Smooth muscle cell of the brain vasculature (primary cell): ENCODE data around the gene HSP90AA1.
"Not testable (repeated sequence)": the region's sequence is repeated elsewhere in the genome, so short reads cannot be mapped to it uniquely, and the experiment has no call there.

Experiments
- DNase-seq: peaks from one replicate; pipeline ENCODE4 v3.0.0-alpha.2; 2012; ENCODE audit warnings: low read depth, low spot score

HSP90AA1 gene

GRCh38 chr14:102094101-102094500 lies 7.3 kb upstream of the HSP90AA1 start:
- DNase-seq: no peak

GRCh38 chr14:102092806-102093205 lies 6.0 kb upstream of the HSP90AA1 start:
- DNase-seq: no peak

GRCh38 chr14:102090713-102091112 lies 3.9 kb upstream of the HSP90AA1 start:
- no peak for DNase-seq

GRCh38 chr14:102089621-102090343 lies 2.9 kb upstream of the HSP90AA1 start:
- DNase-seq: no peak

- DNase-seq: no peak
Measured at GRCh38 chr14:102088012-102088792, 1.4 kb upstream of the HSP90AA1 start.

- DNase-seq: no peak
Measured at GRCh38 chr14:102087762-102088011, 843 bp upstream of the HSP90AA1 start.

GRCh38 chr14:102086709-102086971 lies 204 bp downstream of the HSP90AA1 start:
- no peak for DNase-seq

GRCh38 chr14:102085948-102086708 lies 716 bp downstream of the HSP90AA1 start:
- DNase-seq: no peak

GRCh38 chr14:102085488-102085887 lies 1.4 kb downstream of the HSP90AA1 start:
- no peak for DNase-seq

GRCh38 chr14:102084931-102085330 lies 1.9 kb downstream of the HSP90AA1 start:
- no peak for DNase-seq

GRCh38 chr14:102084522-102084921 lies 2.3 kb downstream of the HSP90AA1 start:
- not testable (repeated sequence) for DNase-seq

GRCh38 chr14:102081231-102082080 lies 5.4 kb downstream of the HSP90AA1 start:
- no peak for DNase-seq

GRCh38 chr14:102080183-102081080 lies 6.4 kb downstream of the HSP90AA1 start:
- DNase-seq: no peak

GRCh38 chr14:102079700-102079979 lies 7.2 kb downstream of the HSP90AA1 start:
- DNase-seq: no peak

- no peak for DNase-seq
Measured at GRCh38 chr14:102078831-102079699, 7.8 kb downstream of the HSP90AA1 start.

GRCh38 chr14:102078361-102078791 lies 8.5 kb downstream of the HSP90AA1 start:
- DNase-seq: not testable (repeated sequence)

- DNase-seq: no peak
Measured at GRCh38 chr14:102077382-102077709, 9.5 kb downstream of the HSP90AA1 start.

GRCh38 chr14:102075155-102075554 lies 11.7 kb downstream of the HSP90AA1 start:
- no peak for DNase-seq

GRCh38 chr14:102074415-102074964 lies 12.4 kb downstream of the HSP90AA1 start:
- DNase-seq: no peak
